Measurements from ENCODE around the gene SBF1.
"Not testable (repeated sequence)": the region's sequence is repeated elsewhere in the genome, so short reads cannot be mapped to it uniquely, and the experiment has no call there.

SBF1 gene

GRCh38 chr22:50398831-50399648 is 75.8 kb downstream of the SBF1 start:
- in situ Hi-C loops (cut with MboI; ENCODE audit: low sequenced_read_pairs, unreplicated experiment), result no loop called here
- TF ChIP-seq CTCF (IDR thresholded peaks at IDR 0.05; ENCODE audit: borderline replicate concordance, control extremely low read depth, extremely low read depth, insufficient read depth, missing control alignments), result no peak

GRCh38 chr22:50397371-50398060 is 77.3 kb downstream of the SBF1 start:
- DNase-seq (ENCODE audit: low spot score); in situ Hi-C loops (cut with MboI; ENCODE audit: low sequenced_read_pairs, unreplicated experiment): not testable (repeated sequence)

More at GRCh38 chr22:50398831-50399648, 75.8 kb downstream of the SBF1 start:
- no peak for DNase-seq (ENCODE audit: low spot score)

- in situ Hi-C loops (cut with MboI; ENCODE audit: low sequenced_read_pairs, unreplicated experiment), result no loop called here
- TF ChIP-seq CTCF (IDR thresholded peaks at IDR 0.05; ENCODE audit: borderline replicate concordance, control extremely low read depth, extremely low read depth, insufficient read depth, missing control alignments), result no peak
- no peak for DNase-seq (ENCODE audit: low spot score)
Measured at GRCh38 chr22:50396751-50397370, 78.0 kb downstream of the SBF1 start.

Data from GM13976 (cell line).